ACC112 (cell line): ENCODE measurements around the gene CDADC1.
"Not testable (repeated sequence)": the region's sequence is repeated elsewhere in the genome, so short reads cannot be mapped to it uniquely, and the experiment has no call there.

Experiments used
- H2AFZ ChIP-seq: fragments of 200-600 bp; sonication (generic); one replicate; pipeline ENCODE4 v1.6.0; 2017; ENCODE audit warnings: antibody characterized with exemption, low read length; ENCODE audit not compliant: unreplicated experiment
- H3K27ac ChIP-seq: fragments of 200-600 bp; sonication (generic); 2 replicates; pipeline ENCODE4 v1.5.1; 2014; ENCODE audit warnings: low read depth, mild to moderate bottlenecking, antibody characterized with exemption, low read length, moderate library complexity
- H3K27me3 ChIP-seq: fragments of 200-600 bp; sonication (generic); 2 replicates; pipeline ENCODE4 v1.6.1; 2014; ENCODE audit warnings: mild to moderate bottlenecking, antibody characterized with exemption, low read length, moderate library complexity, mixed read lengths; ENCODE audit not compliant: insufficient read depth
- H3K36me3 ChIP-seq: fragments of 200-600 bp; sonication (generic); 2 replicates; pipeline ENCODE4 v1.6.1; 2016; ENCODE audit warnings: mild to moderate bottlenecking, antibody characterized with exemption, low read length, moderate library complexity, mixed read lengths; ENCODE audit not compliant: insufficient read depth
- H3K4me1 ChIP-seq: fragments of 200-600 bp; sonication (generic); one replicate; pipeline ENCODE4 v1.6.1; 2016; ENCODE audit warnings: low read length, mixed read lengths; ENCODE audit not compliant: insufficient read depth, unreplicated experiment, control insufficient read depth
- H3K4me3 ChIP-seq: fragments of 200-600 bp; sonication (generic); 2 replicates; pipeline ENCODE4 v1.5.1; 2014; ENCODE audit warnings: mild to moderate bottlenecking, low read depth, low read length
- H3K79me2 ChIP-seq: fragments of 200-600 bp; sonication (generic); one replicate; pipeline ENCODE4 v1.6.0; 2016; ENCODE audit warnings: low read length; ENCODE audit not compliant: control insufficient read depth, unreplicated experiment, insufficient read depth

Gene CDADC1

DNA sequence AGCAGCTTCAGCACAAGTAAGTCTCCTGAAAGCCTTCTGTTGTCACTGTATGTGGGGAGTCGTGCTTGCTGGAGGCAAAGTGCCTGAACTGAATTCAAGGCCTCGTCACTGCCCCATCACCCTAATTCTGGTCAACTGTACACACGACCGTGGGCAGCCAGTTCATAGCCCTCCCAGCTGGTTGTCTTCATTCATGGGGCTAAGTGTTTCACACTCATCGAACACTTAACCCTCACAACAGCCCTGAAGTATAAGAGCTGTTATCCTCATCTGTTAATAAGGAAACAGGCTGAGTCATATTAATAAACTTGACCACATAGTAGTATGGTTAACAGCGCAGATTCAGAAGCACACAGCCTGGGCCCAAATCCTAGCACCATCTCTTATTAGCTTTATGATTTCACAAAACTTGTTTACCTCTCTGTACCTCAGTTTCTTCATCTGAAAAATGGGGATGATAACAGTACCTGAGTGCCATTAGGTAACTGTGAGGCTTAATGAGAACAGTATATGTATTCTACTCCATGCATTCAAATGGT is 66.7 kb downstream of the CDADC1 start:
- H2AFZ ChIP-seq: peak overlapping the region; percentile 39
- no peaks in the 10 kb centered on the region for H3K36me3 ChIP-seq
- H3K27ac ChIP-seq: peak overlapping the region; percentile 85
- H3K4me3 ChIP-seq: no peak overlapping the region
- H3K27me3 ChIP-seq: no peaks in the 10 kb centered on the region
- H3K4me1 ChIP-seq: peaks cover 18% of the 10 kb centered on the region
- no peaks in the 10 kb centered on the region for H3K79me2 ChIP-seq

GRCh38 chr13:49315036-49315565 is 67.4 kb downstream of the CDADC1 start:
- H3K4me3 ChIP-seq: no peak overlapping the region
- no peaks in the 10 kb centered on the region for H3K36me3 ChIP-seq
- no peak overlapping the region for H2AFZ ChIP-seq
- no peaks in the 10 kb centered on the region for H3K79me2 ChIP-seq
- peak overlapping the region; percentile 85; the same call in 1 of the 2 replicates for H3K27ac ChIP-seq
- H3K27me3 ChIP-seq: no peaks in the 10 kb centered on the region
- H3K4me1 ChIP-seq: peaks cover 18% of the 10 kb centered on the region

GRCh38 chr13:49315756-49316482 is 68.2 kb downstream of the CDADC1 start:
- H2AFZ ChIP-seq: no peak overlapping the region

DNA sequence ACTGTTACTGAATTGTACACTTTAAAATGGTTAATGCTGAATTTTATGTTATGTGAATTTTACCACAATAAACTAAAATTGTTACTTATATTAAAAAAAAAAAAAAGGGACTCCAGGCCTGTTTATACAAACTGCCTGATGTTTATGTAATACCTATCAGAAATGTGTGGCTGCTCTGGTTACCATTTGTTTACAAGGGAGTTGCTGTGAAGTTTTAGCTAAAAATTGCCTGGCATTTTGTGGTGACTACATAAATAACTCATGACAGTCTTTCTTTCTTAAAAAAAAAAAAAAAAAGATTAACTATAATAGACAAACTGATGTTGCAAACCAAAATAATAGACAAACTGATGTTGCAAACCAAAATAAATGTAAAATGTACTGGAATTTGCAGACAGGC is 71.8 kb downstream of the CDADC1 start:
- Histone ChIP-seq H3K79me2 (no peaks in the 10 kb centered on the region), H2AFZ (no peak overlapping the region), H3K27me3 (no peaks in the 10 kb centered on the region), H3K27ac (no peak overlapping the region), H3K36me3 (no peaks in the 10 kb centered on the region), H3K4me1 (peaks cover 7% of the 10 kb centered on the region), H3K4me3 (no peak overlapping the region)

More at GRCh38 chr13:49315756-49316482, 68.2 kb downstream of the CDADC1 start:
- Histone ChIP-seq H3K27ac (no peak overlapping the region), H3K36me3 (no peaks in the 10 kb centered on the region), H3K27me3 (no peaks in the 10 kb centered on the region), H3K4me3 (no peak overlapping the region), H3K4me1 (peaks cover 18% of the 10 kb centered on the region), H3K79me2 (no peaks in the 10 kb centered on the region)

GRCh38 chr13:49319951-49320350 is 72.2 kb downstream of the CDADC1 start:
- no peak overlapping the region for H3K4me3 ChIP-seq
- no peak overlapping the region for H3K27ac ChIP-seq
- no peaks in the 10 kb centered on the region for H3K27me3 ChIP-seq
- no peaks in the 10 kb centered on the region for H3K79me2 ChIP-seq
- H2AFZ ChIP-seq: no peak overlapping the region
- H3K4me1 ChIP-seq: peaks cover 3% of the 10 kb centered on the region
- no peaks in the 10 kb centered on the region for H3K36me3 ChIP-seq

DNA sequence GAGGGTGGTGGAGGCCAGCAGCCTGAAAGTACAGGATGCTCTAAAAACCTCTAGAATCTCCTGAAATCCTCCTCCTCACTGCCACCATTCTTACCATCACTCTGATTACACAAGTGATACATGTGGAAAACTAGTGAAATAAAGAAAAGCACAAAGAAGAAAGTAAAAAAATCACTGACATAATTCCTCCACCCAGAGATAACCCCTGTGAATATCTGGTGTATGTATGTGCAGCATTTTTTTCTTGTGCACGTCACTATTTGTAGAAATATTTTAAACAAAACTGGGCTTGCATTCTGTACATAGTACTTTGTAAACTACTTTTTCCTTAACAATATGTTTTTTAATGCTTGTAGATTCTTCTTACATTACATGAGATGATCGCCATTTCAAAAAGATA is 73.2 kb downstream of the CDADC1 start:
- H3K4me1 ChIP-seq: no peaks in the 10 kb centered on the region
- no peak overlapping the region for H3K27ac ChIP-seq
- no peak overlapping the region for H2AFZ ChIP-seq
- no peaks in the 10 kb centered on the region for H3K36me3 ChIP-seq
- H3K27me3 ChIP-seq: no peaks in the 10 kb centered on the region
- H3K4me3 ChIP-seq: no peak overlapping the region
- H3K79me2 ChIP-seq: no peaks in the 10 kb centered on the region

DNA sequence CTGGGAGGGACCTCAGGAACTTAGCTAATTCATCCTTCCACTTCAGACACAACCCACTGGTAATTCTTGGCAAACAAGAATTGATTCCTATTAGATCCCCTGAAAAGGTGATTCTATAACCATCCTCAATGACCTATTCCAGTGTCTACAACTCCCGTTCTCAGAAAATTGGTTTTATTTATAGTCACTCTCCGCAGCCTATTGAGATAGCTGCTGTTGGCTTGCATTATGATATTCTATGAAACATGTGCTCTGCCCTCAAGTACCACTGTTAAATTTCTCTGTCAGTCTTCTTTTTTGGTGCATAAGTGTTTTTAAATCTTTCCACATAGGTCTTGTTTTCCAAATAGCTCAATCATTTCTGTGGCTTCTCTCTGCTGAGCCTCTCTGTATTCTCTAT is 75.0 kb downstream of the CDADC1 start:
- H3K4me3 ChIP-seq: no peak overlapping the region
- no peaks in the 10 kb centered on the region for H3K27me3 ChIP-seq
- no peaks in the 10 kb centered on the region for H3K79me2 ChIP-seq
- H2AFZ ChIP-seq: no peak overlapping the region
- no peaks in the 10 kb centered on the region for H3K36me3 ChIP-seq
- H3K27ac ChIP-seq: no peak overlapping the region
- H3K4me1 ChIP-seq: no peaks in the 10 kb centered on the region

GRCh38 chr13:49323344-49323743 is 75.6 kb downstream of the CDADC1 start:
- H3K4me3 ChIP-seq: no peak overlapping the region

DNA sequence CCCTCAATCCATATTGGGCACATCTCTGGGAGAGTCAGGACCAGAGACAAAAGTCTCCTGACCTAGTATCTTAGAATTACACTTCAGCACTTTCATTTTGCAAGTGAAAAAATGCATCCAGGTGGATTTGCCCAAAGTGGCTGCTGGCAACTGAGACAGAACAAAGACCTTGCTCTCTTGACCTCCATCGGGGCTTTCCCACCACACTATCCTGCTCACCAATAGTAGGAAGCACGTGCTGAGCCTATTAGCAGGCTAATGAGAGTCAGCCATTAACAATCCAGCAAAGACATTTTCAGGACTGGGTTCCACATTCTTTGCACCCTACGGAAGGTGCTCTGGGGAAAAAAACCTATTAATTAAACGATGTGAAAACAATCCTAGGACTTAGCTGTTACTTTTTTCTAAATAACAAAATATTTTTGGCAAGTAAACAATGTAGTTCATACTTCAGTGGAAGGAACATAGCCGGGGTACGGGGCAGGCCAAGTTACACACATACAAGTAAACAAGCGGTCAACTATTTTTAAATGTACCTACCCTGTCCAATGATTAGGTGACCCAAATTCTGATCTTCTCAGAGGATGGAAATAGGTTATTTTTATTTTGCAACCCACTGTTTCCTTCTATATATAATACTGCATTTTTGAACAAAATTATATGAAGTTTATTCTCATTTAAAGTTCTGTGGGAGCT is 78.6 kb downstream of the CDADC1 start:
- H3K27ac ChIP-seq: no peak overlapping the region
- H3K36me3 ChIP-seq: no peaks in the 10 kb centered on the region
- H3K4me3 ChIP-seq: no peak overlapping the region
- no peaks in the 10 kb centered on the region for H3K4me1 ChIP-seq
- H2AFZ ChIP-seq: no peak overlapping the region
- no peaks in the 10 kb centered on the region for H3K27me3 ChIP-seq
- no peaks in the 10 kb centered on the region for H3K79me2 ChIP-seq

More at GRCh38 chr13:49323344-49323743, 75.6 kb downstream of the CDADC1 start:
- Histone ChIP-seq H3K79me2 (no peaks in the 10 kb centered on the region), H3K27ac (no peak overlapping the region), H3K27me3 (no peaks in the 10 kb centered on the region), H2AFZ (no peak overlapping the region), H3K36me3 (no peaks in the 10 kb centered on the region), H3K4me1 (no peaks in the 10 kb centered on the region)

- H3K27ac ChIP-seq, H3K36me3 ChIP-seq, H3K4me1 ChIP-seq, H3K27me3 ChIP-seq, H2AFZ ChIP-seq, H3K4me3 ChIP-seq, H3K79me2 ChIP-seq: not testable (repeated sequence)
These were observed 79.4 kb downstream of the CDADC1 start for GRCh38 chr13:49327145-49327544.
